Activated B cell treated with CpG ODN at 0.5 μM for 24 hours (primary cell): ENCODE results near the gene TMEM138. TPM values are rescaled to one million over a fixed set of nuclear protein-coding genes. Genes with fewer than 3 reads are reported as not detected.
A peak's percentile ranks its signal among the peaks of the same experiment; 100 is the strongest.

ENCODE experiments used
- ATAC-seq: fragments of 200-7000 bp; cut with Tn5 transposase; one replicate; pipeline ENCODE4 v1.10.0; 2021; ENCODE audit warnings: low read depth, mild to moderate bottlenecking, moderate library complexity
- CTCF ChIA-PET: fragments of 350-600 bp; sonication (Branson Sonifier 250); formaldehyde crosslinking; loops from one replicate; lab custom pipeline; 2021; ENCODE audit warnings: antibody characterized with exemption; lab: Charles Lee
- POLR2A ChIA-PET: fragments of 350-600 bp; sonication (Branson Sonifier 250); formaldehyde crosslinking; loops from one replicate; lab custom pipeline; 2021; ENCODE audit warnings: antibody characterized with exemption; lab: Charles Lee
- DNase-seq: peaks from one replicate; pipeline ENCODE4 v3.0.0; 2022
- H3K27ac Mint-ChIP-seq: one replicate; pipeline ENCODE4 v1.8.0; 2020; ENCODE audit warnings: mixed read lengths
- H3K27me3 Mint-ChIP-seq: one replicate; pipeline ENCODE4 v1.8.0; 2021; ENCODE audit warnings: mixed read lengths
- H3K36me3 Mint-ChIP-seq: one replicate; pipeline ENCODE4 v1.8.0; 2021; ENCODE audit warnings: low read depth, mixed read lengths
- H3K4me1 Mint-ChIP-seq: one replicate; pipeline ENCODE4 v1.8.0; 2021; ENCODE audit warnings: mixed read lengths
- H3K4me3 Mint-ChIP-seq: one replicate; pipeline ENCODE4 v1.8.0; 2020; ENCODE audit warnings: mild to moderate bottlenecking, mixed read lengths
- H3K9me3 Mint-ChIP-seq: one replicate; pipeline ENCODE4 v1.8.0; 2020; ENCODE audit warnings: mixed read lengths
- intact Hi-C: fragments of 100-400 bp; cut with micrococcal nuclease; formaldehyde crosslinking; loops from one replicate; pipeline ENCODE4 v1.15.1; 2024
- total RNA-seq: library from RNA; stranded (reverse); gene quantifications from 2 replicates; pipeline ENCODE4 v1.2.3, GENCODE V29; 2022
- TF ChIP-seq, protein P1 (sequence below): fragments of 200-600 bp; IDR thresholded peaks from one replicate; pipeline ENCODE4 v1.8.0; 2022; ENCODE audit warnings: antibody characterized with exemption, mild to moderate bottlenecking

TMEM138 gene
- total RNA-seq, 1 donor from 2014 or later: 81.2 TPM

GRCh38 chr11:61339490-61339878 is 22.7 kb upstream of the TMEM138 start:
- ATAC-seq: no peak
- Mint-ChIP-seq H3K36me3 (peaks cover 25% of the 10 kb centered on the region), H3K27ac (no peak overlapping the region), H3K4me1 (peaks cover 32% of the 10 kb centered on the region), H3K27me3 (no peaks in the 10 kb centered on the region), H3K9me3 (no peaks in the 10 kb centered on the region), H3K4me3 (no peak overlapping the region)
- POLR2A ChIA-PET: interaction anchor here (1.8 to 10.1 kb wide), 3 partner anchors 17 to 46 kb away, joined by 12 to 224 read pairs (median 13); partner anchors contain the start of genes CYB561A3 and TMEM138
- intact Hi-C loops: no loop called here
- CTCF ChIA-PET: interaction anchor here (0.6 to 10.1 kb wide), 3 partner anchors 23 to 450 kb away, joined by 3 to 561 read pairs (median 126); partner anchors contain the start of genes CYB561A3, TMEM138 and TMEM216
- DNase-seq: no peak
- TF ChIP-seq, protein P1, sequence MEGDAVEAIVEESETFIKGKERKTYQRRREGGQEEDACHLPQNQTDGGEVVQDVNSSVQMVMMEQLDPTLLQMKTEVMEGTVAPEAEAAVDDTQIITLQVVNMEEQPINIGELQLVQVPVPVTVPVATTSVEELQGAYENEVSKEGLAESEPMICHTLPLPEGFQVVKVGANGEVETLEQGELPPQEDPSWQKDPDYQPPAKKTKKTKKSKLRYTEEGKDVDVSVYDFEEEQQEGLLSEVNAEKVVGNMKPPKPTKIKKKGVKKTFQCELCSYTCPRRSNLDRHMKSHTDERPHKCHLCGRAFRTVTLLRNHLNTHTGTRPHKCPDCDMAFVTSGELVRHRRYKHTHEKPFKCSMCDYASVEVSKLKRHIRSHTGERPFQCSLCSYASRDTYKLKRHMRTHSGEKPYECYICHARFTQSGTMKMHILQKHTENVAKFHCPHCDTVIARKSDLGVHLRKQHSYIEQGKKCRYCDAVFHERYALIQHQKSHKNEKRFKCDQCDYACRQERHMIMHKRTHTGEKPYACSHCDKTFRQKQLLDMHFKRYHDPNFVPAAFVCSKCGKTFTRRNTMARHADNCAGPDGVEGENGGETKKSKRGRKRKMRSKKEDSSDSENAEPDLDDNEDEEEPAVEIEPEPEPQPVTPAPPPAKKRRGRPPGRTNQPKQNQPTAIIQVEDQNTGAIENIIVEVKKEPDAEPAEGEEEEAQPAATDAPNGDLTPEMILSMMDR: no peak

GRCh38 chr11:61340979-61341378 is 21.2 kb upstream of the TMEM138 start:
- Mint-ChIP-seq H3K36me3 (peaks cover 32% of the 10 kb centered on the region), H3K4me3 (no peak overlapping the region), H3K27ac (no peak overlapping the region), H3K27me3 (no peaks in the 10 kb centered on the region), H3K9me3 (no peaks in the 10 kb centered on the region), H3K4me1 (peaks cover 32% of the 10 kb centered on the region)
- POLR2A ChIA-PET: interaction anchor here (1.0 to 10.1 kb wide), 3 partner anchors 16 to 51 kb away, joined by 3 to 224 read pairs (median 4); partner anchors contain the start of genes CYB561A3, TMEM138 and TMEM216
- CTCF ChIA-PET: interaction anchor here (10.1 kb wide), 1 partner anchor 46 kb away, joined by 561 read pairs; the partner anchor contains the start of gene TMEM216
- TF ChIP-seq, protein P1: no peak
- intact Hi-C loops: no loop called here
- ATAC-seq (no peak), DNase-seq (no peak)

- H3K27me3 Mint-ChIP-seq: no peaks in the 10 kb centered on the region
- no peaks in the 10 kb centered on the region for H3K9me3 Mint-ChIP-seq
- H3K4me1 Mint-ChIP-seq: peaks cover 30% of the 10 kb centered on the region
- no peak for DNase-seq
- intact Hi-C loops: no loop called here
- H3K36me3 Mint-ChIP-seq: peaks cover 40% of the 10 kb centered on the region
- no peak for ATAC-seq
- CTCF ChIA-PET: interaction anchor here (1.0 to 10.1 kb wide), 2 partner anchors 20 to 46 kb away, joined by 3 to 561 read pairs; partner anchors contain the start of genes CYB561A3, TMEM138 and TMEM216
- TF ChIP-seq, protein P1: no peak
- no peak overlapping the region for H3K27ac Mint-ChIP-seq
- POLR2A ChIA-PET: interaction anchor here (1.0 to 10.1 kb wide), 5 partner anchors 16 to 50 kb away, joined by 3 to 224 read pairs (median 4); partner anchors contain the start of genes CYB561A3, TMEM138 and TMEM216
- H3K4me3 Mint-ChIP-seq: no peak overlapping the region
Observed at GRCh38 chr11:61341706-61342105, 20.5 kb upstream of the TMEM138 start.

DNA sequence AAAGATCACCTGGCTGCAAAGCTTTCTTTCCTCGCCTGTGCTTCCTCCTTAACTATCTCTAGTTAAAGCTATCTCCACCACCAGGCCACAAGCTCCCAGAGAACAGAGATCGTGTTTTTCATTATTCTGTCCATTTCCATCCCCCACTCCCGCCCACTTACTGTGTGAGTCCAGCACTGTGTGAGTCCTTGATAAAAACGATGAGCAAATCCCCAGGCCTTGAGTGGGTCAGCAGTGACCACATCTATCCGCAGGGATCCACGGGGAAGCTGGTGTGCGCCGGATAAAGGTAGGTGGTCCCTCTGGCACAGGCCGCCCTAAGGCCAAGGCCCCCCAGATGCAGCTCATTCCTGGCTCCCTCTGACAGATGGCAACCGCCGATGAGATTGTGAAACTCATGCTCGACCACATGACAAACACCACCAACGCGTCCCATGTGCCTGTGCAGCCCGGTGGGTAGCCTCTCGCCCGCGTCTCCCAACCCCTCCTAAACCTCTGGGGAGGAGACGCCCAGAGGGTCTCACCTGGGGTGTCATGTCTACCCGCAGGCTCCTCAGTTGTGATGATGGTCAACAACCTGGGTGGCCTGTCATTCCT is 19.9 kb upstream of the TMEM138 start:
- POLR2A ChIA-PET: interaction anchor here (0.6 to 10.1 kb wide), 5 partner anchors 16 to 50 kb away, joined by 3 to 224 read pairs (median 5); partner anchors contain the start of genes CYB561A3, TMEM138 and TMEM216
- no peak for DNase-seq
- no peaks in the 10 kb centered on the region for H3K9me3 Mint-ChIP-seq
- peaks cover 30% of the 10 kb centered on the region for H3K4me1 Mint-ChIP-seq
- TF ChIP-seq, protein P1: no peak
- H3K36me3 Mint-ChIP-seq: peaks cover 46% of the 10 kb centered on the region
- H3K27ac Mint-ChIP-seq: peak overlapping the region; percentile 12
- intact Hi-C loops: no loop called here
- ATAC-seq: no peak
- H3K27me3 Mint-ChIP-seq: no peaks in the 10 kb centered on the region
- no peak overlapping the region for H3K4me3 Mint-ChIP-seq
- CTCF ChIA-PET: interaction anchor here (1.0 to 10.1 kb wide), 2 partner anchors 20 to 45 kb away, joined by 3 to 561 read pairs; partner anchors contain the start of genes CYB561A3, TMEM138 and TMEM216
